Upper lobe of right lung (tissue), 1 donor: ENCODE measurements around the gene GABPB1. TPM values are rescaled to one million over a fixed set of nuclear protein-coding genes. Genes with fewer than 3 reads are reported as not detected.

Experiments
- ATAC-seq: fragments of 200-7000 bp; cut with Tn5 transposase; one replicate; pipeline ENCODE4 v1.9.1; 2020; ENCODE audit warnings: mild to moderate bottlenecking, moderate library complexity
- DNase-seq: peaks from one replicate; pipeline ENCODE4 v3.0.0-alpha.2; 2020
- H3K27ac ChIP-seq: fragments of 200-600 bp; one replicate; pipeline ENCODE4 v1.8.0; 2022
- H3K27me3 ChIP-seq: fragments of 200-600 bp; one replicate; pipeline ENCODE4 v1.8.0; 2022; ENCODE audit warnings: mild to moderate bottlenecking
- H3K36me3 ChIP-seq: fragments of 200-600 bp; one replicate; pipeline ENCODE4 v1.8.0; 2022
- H3K4me1 ChIP-seq: fragments of 200-600 bp; one replicate; pipeline ENCODE4 v1.8.0; 2022
- H3K4me3 ChIP-seq: fragments of 200-600 bp; one replicate; pipeline ENCODE4 v1.8.0; 2022; ENCODE audit warnings: mild to moderate bottlenecking
- H3K9me3 ChIP-seq: fragments of 200-600 bp; one replicate; pipeline ENCODE4 v1.8.0; 2022
- CTCF ChIP-seq: fragments of 200-600 bp; IDR thresholded peaks from one replicate; pipeline ENCODE4 v1.8.0; 2022; ENCODE audit warnings: antibody characterized with exemption
- intact Hi-C: fragments of 100-400 bp; cut with DNase I; formaldehyde crosslinking; loops from one replicate; pipeline ENCODE4 v1.11.0; 2022
- total RNA-seq: library from RNA; stranded (reverse); fragmentation: NEBNext Ultra II Directional; extraction: Animal tissue kit (Norgen Biotek cat#: 25700); gene quantifications from one replicate; pipeline ENCODE4 v1.2.1, GENCODE V29; 2021
- donor health status: DM: no; HTN: yes; CAD: no; lungs with severe emphysema.

The GABPB1 gene
- total RNA-seq, 1 donor from 2014 or later, result 21.2 TPM

- intact Hi-C loops, result no loop called here
- TF ChIP-seq CTCF, result no peak
- Histone ChIP-seq H3K27ac (peak overlapping the region; percentile 98), H3K9me3 (no peaks in the 10 kb centered on the region), H3K4me3 (peak overlapping the region; percentile 82), H3K27me3 (no peaks in the 10 kb centered on the region), H3K4me1 (peaks cover 49% of the 10 kb centered on the region), H3K36me3 (no peaks in the 10 kb centered on the region)
- ATAC-seq (peak; percentile 4), DNase-seq (no peak)
Observed at GRCh38 chr15:50353251-50353974, 1.6 kb downstream of the GABPB1 start.

- DNase-seq, result no peak
- Histone ChIP-seq H3K27ac (peak overlapping the region; percentile 48), H3K36me3 (no peaks in the 10 kb centered on the region), H3K27me3 (no peaks in the 10 kb centered on the region), H3K9me3 (no peaks in the 10 kb centered on the region), H3K4me3 (no peak overlapping the region), H3K4me1 (peaks cover 38% of the 10 kb centered on the region)
- ATAC-seq, result no peak
- no peak for TF ChIP-seq CTCF
- intact Hi-C loops, result no loop called here
Observed at GRCh38 chr15:50350621-50351020, 4.4 kb downstream of the GABPB1 start.

GRCh38 chr15:50345298-50345697 is 9.7 kb downstream of the GABPB1 start:
- ATAC-seq (no peak), DNase-seq (no peak)
- H3K36me3 ChIP-seq, result no peaks in the 10 kb centered on the region
- no peak overlapping the region for H3K27ac ChIP-seq
- no peak overlapping the region for H3K4me3 ChIP-seq
- H3K9me3 ChIP-seq, result no peaks in the 10 kb centered on the region
- no peaks in the 10 kb centered on the region for H3K27me3 ChIP-seq
- intact Hi-C loops, result no loop called here
- peaks cover 14% of the 10 kb centered on the region for H3K4me1 ChIP-seq
- no peak for TF ChIP-seq CTCF

- H3K4me1 ChIP-seq, result peaks cover under 1% of the 10 kb centered on the region
- H3K27ac ChIP-seq, result no peak overlapping the region
- DNase-seq (no peak), ATAC-seq (no peak)
- no peak overlapping the region for H3K4me3 ChIP-seq
- H3K36me3 ChIP-seq, result no peaks in the 10 kb centered on the region
- intact Hi-C loops, result no loop called here
- no peaks in the 10 kb centered on the region for H3K27me3 ChIP-seq
- no peaks in the 10 kb centered on the region for H3K9me3 ChIP-seq
- no peak for TF ChIP-seq CTCF
Observed at GRCh38 chr15:50344006-50344464, 11.0 kb downstream of the GABPB1 start.

- Histone ChIP-seq H3K9me3 (no peaks in the 10 kb centered on the region), H3K4me3 (no peak overlapping the region), H3K27me3 (no peaks in the 10 kb centered on the region), H3K4me1 (no peaks in the 10 kb centered on the region), H3K27ac (no peak overlapping the region), H3K36me3 (no peaks in the 10 kb centered on the region)
- TF ChIP-seq CTCF, result no peak
- DNase-seq (no peak), ATAC-seq (no peak)
- intact Hi-C loops, result no loop called here
Observed at GRCh38 chr15:50341616-50342136, 13.3 kb downstream of the GABPB1 start.
